HepG2 (cell line): Measurements from ENCODE around the gene ACOXL. TPM values are rescaled to one million over a fixed set of nuclear protein-coding genes. Genes with fewer than 3 reads are reported as not detected.
A peak's percentile ranks its signal among the peaks of the same experiment; 100 is the strongest.

Source experiments
- ATAC-seq: fragments of 200-7000 bp; cut with Tn5 transposase; 3 replicates; pipeline ENCODE4 v1.9.1; 2020; ENCODE audit warnings: mild to moderate bottlenecking, moderate library complexity
- BruUV-seq: library from RNA; stranded (reverse); fragments of 400-500 nt; replicated peaks from 2 replicates; lab custom pipeline; 2021; lab: Mats Ljungman, UMichigan
- CTCF ChIA-PET: fragments of 300-600 bp; formaldehyde crosslinking; extraction: SDS; loops from one replicate; lab custom pipeline; 2021; ENCODE audit warnings: low total read pairs, inconsistent platforms, low intra/inter-chr PET ratio; lab: Yijun Ruan, JAX
- POLR2A ChIA-PET: fragments of 350-600 bp; sonication (Branson Sonifier 250); formaldehyde crosslinking; loops from one replicate; lab custom pipeline; 2020; ENCODE audit warnings: antibody characterized with exemption, inconsistent platforms; lab: Yijun Ruan, JAX
- DNase-seq: peaks from one replicate; pipeline ENCODE4 v3.0.0-alpha.2; 2015; ENCODE audit warnings: low spot score
- FAIRE-seq: peaks from 3 replicates; lab custom pipeline; 2011; peaks lifted over from hg19 to GRCh38; lab: Jason Lieb, UNC
- H2AFZ ChIP-seq: one replicate; pipeline ENCODE4 v1.6.1; 2011; ENCODE audit warnings: low read length, inconsistent platforms
- H3K27ac ChIP-seq: fragments of 300-600 bp; 3 replicates; pipeline ENCODE4 v1.8.0; 2011; ENCODE audit warnings: mixed run types, mild to moderate bottlenecking, mixed read lengths, low read length, inconsistent platforms; ENCODE audit not compliant: insufficient read depth; ENCODE audit errors: extremely low read length
- H3K27me3 ChIP-seq, 2 experiments: fragments of 200-600 bp in 1 of 2; 2 replicates in 1 of 2; 3 replicates in 1 of 2; pipeline versions ENCODE4 v1.6.0 to v1.8.0; 2011; ENCODE audit warnings: low read length in 2 of 2, mild to moderate bottlenecking in 2 of 2, moderate library complexity in 2 of 2, inconsistent platforms in 1 of 2; ENCODE audit not compliant: insufficient read depth in 2 of 2, control insufficient read depth in 1 of 2
- H3K36me3 ChIP-seq, 2 experiments: fragments of 200-600 bp in 1 of 2; replicated peaks in 1 of 2; 2 replicates in 1 of 2; 3 replicates in 1 of 2; pipeline versions ENCODE4 v1.5.1 to v1.8.0; 2011; ENCODE audit warnings: low read length in 2 of 2, inconsistent platforms in 1 of 2; ENCODE audit not compliant: insufficient read depth in 2 of 2, control insufficient read depth in 1 of 2
- H3K4me1 ChIP-seq: 2 replicates; pipeline ENCODE4 v1.5.1; 2012; ENCODE audit warnings: low read length, inconsistent platforms; ENCODE audit not compliant: insufficient read depth
- H3K4me2 ChIP-seq: 2 replicates; pipeline ENCODE4 v1.6.0; 2011; ENCODE audit warnings: low read depth, low read length, inconsistent platforms
- H3K4me3 ChIP-seq, 3 experiments: fragments of 200-600 bp in 1 of 3; sonication (generic), shearing (Covaris generic) in 1 of 3; replicated peaks in 1 of 3; 2 replicates each; pipeline ENCODE4 v1.5.1; 2011 to 2016; ENCODE audit warnings: low read length in 3 of 3, inconsistent platforms in 2 of 3, low read depth in 2 of 3, mild to moderate bottlenecking in 2 of 3, control low read depth in 1 of 3, mixed read lengths in 1 of 3; ENCODE audit not compliant: insufficient read depth in 1 of 3
- H3K79me2 ChIP-seq: one replicate; pipeline ENCODE4 v1.6.1; 2011; ENCODE audit warnings: low read length, inconsistent platforms; ENCODE audit not compliant: insufficient read depth
- H3K9ac ChIP-seq: 2 replicates; pipeline ENCODE4 v1.6.0; 2011; ENCODE audit warnings: mild to moderate bottlenecking, low read depth, low read length, inconsistent platforms; ENCODE audit not compliant: insufficient read depth
- H3K9me3 ChIP-seq: 2 replicates; pipeline ENCODE4 v1.5.1; 2012; ENCODE audit warnings: mild to moderate bottlenecking, low read length
- H4K20me1 ChIP-seq: 2 replicates; pipeline ENCODE4 v1.6.0; 2011; ENCODE audit warnings: inconsistent platforms, mild to moderate bottlenecking, low read length, moderate library complexity; ENCODE audit not compliant: insufficient read depth
- DR1 ChIP-seq: sonication (generic); formaldehyde crosslinking; IDR thresholded peaks from 2 replicates; pipeline ENCODE4 v1.8.0; 2021; ENCODE audit warnings: mild to moderate bottlenecking, missing genetic modification reagents, inconsistent platforms
- FOXJ3 ChIP-seq: sonication (generic); formaldehyde crosslinking; IDR thresholded peaks from 2 replicates; pipeline ENCODE4 v1.4.0; 2020; ENCODE audit warnings: missing genetic modification reagents, mild to moderate bottlenecking, borderline replicate concordance
- GPBP1L1 ChIP-seq: sonication (generic); formaldehyde crosslinking; IDR thresholded peaks from 2 replicates; pipeline ENCODE4 v1.5.0; 2020; ENCODE audit warnings: mild to moderate bottlenecking, missing genetic modification reagents
- HNF4A ChIP-seq: sonication (generic); formaldehyde crosslinking; IDR thresholded peaks from 2 replicates; pipeline ENCODE4 v1.4.0; 2020; ENCODE audit warnings: missing genetic modification reagents
- JUN ChIP-seq: sonication (generic); formaldehyde crosslinking; IDR thresholded peaks from 2 replicates; pipeline ENCODE4 v1.4.0; 2020; ENCODE audit warnings: mild to moderate bottlenecking, missing genetic modification reagents
- NAIF1 ChIP-seq: sonication (generic); formaldehyde crosslinking; IDR thresholded peaks from 2 replicates; pipeline ENCODE4 v1.5.0; 2020; ENCODE audit warnings: mild to moderate bottlenecking, missing genetic modification reagents, borderline replicate concordance
- TEAD2 ChIP-seq: sonication (generic); formaldehyde crosslinking; IDR thresholded peaks from 2 replicates; pipeline ENCODE4 v1.9.0; 2021; ENCODE audit warnings: missing genetic modification reagents
- ZNF329 ChIP-seq: sonication (generic); formaldehyde crosslinking; IDR thresholded peaks from 2 replicates; pipeline ENCODE4 v1.9.0; 2021; ENCODE audit warnings: low read depth, mild to moderate bottlenecking, missing genetic modification reagents
- ZNF383 ChIP-seq: sonication (generic); formaldehyde crosslinking; IDR thresholded peaks from 2 replicates; pipeline ENCODE4 v1.4.0; 2020; ENCODE audit warnings: missing genetic modification reagents, mild to moderate bottlenecking, borderline replicate concordance
- ZNF564 ChIP-seq: sonication (generic); formaldehyde crosslinking; IDR thresholded peaks from 2 replicates; pipeline ENCODE4 v1.8.1; 2023; ENCODE audit warnings: mild to moderate bottlenecking, missing genetic modification reagents
- ZNF776 ChIP-seq: sonication (generic); formaldehyde crosslinking; IDR thresholded peaks from 2 replicates; pipeline ENCODE4 v1.4.0; 2020; ENCODE audit warnings: mild to moderate bottlenecking, missing genetic modification reagents
- ZNF777 ChIP-seq: sonication (generic); formaldehyde crosslinking; IDR thresholded peaks from 2 replicates; pipeline ENCODE4 v1.4.0; 2020; ENCODE audit warnings: missing genetic modification reagents
- WGBS: methylation state at CpG from one replicate; pipeline ENCODE4 v1.1.6; 2017; ENCODE audit warnings: low lambda C conversion rate; 5-methylcytosine and 5-hydroxymethylcytosine counted together
- in situ Hi-C: cut with HindIII; loops from 2 replicates; pipeline ENCODE4 v1.10.0; 2017; ENCODE audit warnings: low pct_unique_long_range_greater_than_20kb; ENCODE audit not compliant: extremely low pct_ligation_motif_present
- intact Hi-C: fragments of 100-400 bp; cut with micrococcal nuclease; formaldehyde crosslinking; loops from one replicate; pipeline ENCODE4 v1.10.0; 2022; ENCODE audit not compliant: unreplicated experiment
- polyA plus RNA-seq, 8 experiments: library from polyadenylated mRNA; depleted of rRNA in 3 of 8; stranded (reverse) in 7 of 8; unstranded in 1 of 8; fragments of >200 nt; fragmentation: Illumina TruSeq in 4 of 8; extraction: Trizol in 4 of 8; gene quantifications; 2 replicates each; pipeline versions ENCODE4 v1.2.1 to v1.2.3, GENCODE V29; 2011 to 2016; ENCODE audit warnings: low read depth in 4 of 8, missing spikeins in 1 of 8, mixed read lengths in 1 of 8; ENCODE audit not compliant: insufficient read depth in 1 of 8
- total RNA-seq, 5 experiments: library from RNA; depleted of rRNA; stranded (reverse); fragments of >200 nt; fragmentation: Illumina TruSeq; extraction: Trizol; gene quantifications; 2 replicates each; pipeline ENCODE4 v1.2.3, GENCODE V29; 2016; ENCODE audit warnings: low read depth in 1 of 5
- TF ChIP-seq, protein P1 (sequence below): sonication (generic); formaldehyde crosslinking; IDR thresholded peaks from 2 replicates; pipeline ENCODE4 v1.4.0; 2020; ENCODE audit warnings: missing genetic modification reagents
- TF ChIP-seq, protein P2 (sequence below): sonication (generic); formaldehyde crosslinking; IDR thresholded peaks from 2 replicates; pipeline ENCODE4 v1.5.0; 2020; ENCODE audit warnings: mild to moderate bottlenecking, missing genetic modification reagents, borderline replicate concordance
- TF ChIP-seq, protein P3 (sequence below): sonication (generic); formaldehyde crosslinking; conservative IDR thresholded peaks from 2 replicates; pipeline ENCODE4 v1.8.0; 2022; ENCODE audit warnings: mild to moderate bottlenecking, moderate library complexity, missing genetic modification reagents
- TF ChIP-seq, protein P4 (sequence below): sonication (generic); formaldehyde crosslinking; IDR thresholded peaks from 2 replicates; pipeline ENCODE4 v1.4.0; 2020; ENCODE audit warnings: missing genetic modification reagents

ACOXL gene
- total and polyA plus RNA-seq, 2 of the 13 experiments (the other 11 are each of a cell fraction or from before 2014, with no cell fraction given) = not detected

DNA sequence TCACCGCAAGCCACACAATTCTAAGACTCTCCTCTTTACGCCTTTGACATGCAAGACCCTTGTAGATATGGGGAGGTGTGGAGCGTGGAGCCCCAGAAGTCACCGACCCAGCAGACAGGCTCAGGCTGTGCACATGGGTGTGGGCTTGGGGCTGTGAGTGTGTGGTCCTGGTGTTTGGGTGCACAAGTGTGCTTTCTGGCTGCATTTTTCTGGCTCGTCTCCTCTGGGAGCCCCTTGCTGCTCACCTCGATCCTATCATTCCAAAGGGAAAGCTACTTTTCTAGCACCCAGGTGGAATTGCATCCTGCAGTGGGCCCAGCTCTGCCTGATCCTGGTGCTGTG, 143.0 kb downstream of the ACOXL start:
- H3K4me1 ChIP-seq = no peaks in the 10 kb centered on the region
- no peak for DNase-seq
- no TSS peak for BruUV-seq
- peaks cover 0 to 23% of the 10 kb centered on the region in 2 experiments; a peak in 3 of 5 replicates for H3K27me3 ChIP-seq
- no peak overlapping the region for H3K4me3 ChIP-seq
- WGBS = 47% methylated on average over 6 of the region's 6 CpGs
- in situ Hi-C loops (no loop called here), intact Hi-C loops (loop anchor here (5.0 kb wide), 1 partner anchor 1663 kb away; no protein-coding TSS in a partner anchor)
- no peaks in the 10 kb centered on the region for H3K79me2 ChIP-seq
- ChIA-PET CTCF (no interaction called here), POLR2A (no interaction called here)
- H3K27ac ChIP-seq = no peak overlapping the region
- H2AFZ ChIP-seq = no peak overlapping the region
- no peak for FAIRE-seq
- no peak overlapping the region for H3K4me2 ChIP-seq
- no peaks in the 10 kb centered on the region for H4K20me1 ChIP-seq
- no peaks in the 10 kb centered on the region for H3K9me3 ChIP-seq
- peak; percentile 19; the same call in 1 of the 3 replicates for ATAC-seq
- no peak overlapping the region for H3K9ac ChIP-seq
- H3K36me3 ChIP-seq = no peaks in the 10 kb centered on the region
- no peak for TF ChIP-seq DR1 (CRISPR knock-in tag)
- TF ChIP-seq, protein P1, sequence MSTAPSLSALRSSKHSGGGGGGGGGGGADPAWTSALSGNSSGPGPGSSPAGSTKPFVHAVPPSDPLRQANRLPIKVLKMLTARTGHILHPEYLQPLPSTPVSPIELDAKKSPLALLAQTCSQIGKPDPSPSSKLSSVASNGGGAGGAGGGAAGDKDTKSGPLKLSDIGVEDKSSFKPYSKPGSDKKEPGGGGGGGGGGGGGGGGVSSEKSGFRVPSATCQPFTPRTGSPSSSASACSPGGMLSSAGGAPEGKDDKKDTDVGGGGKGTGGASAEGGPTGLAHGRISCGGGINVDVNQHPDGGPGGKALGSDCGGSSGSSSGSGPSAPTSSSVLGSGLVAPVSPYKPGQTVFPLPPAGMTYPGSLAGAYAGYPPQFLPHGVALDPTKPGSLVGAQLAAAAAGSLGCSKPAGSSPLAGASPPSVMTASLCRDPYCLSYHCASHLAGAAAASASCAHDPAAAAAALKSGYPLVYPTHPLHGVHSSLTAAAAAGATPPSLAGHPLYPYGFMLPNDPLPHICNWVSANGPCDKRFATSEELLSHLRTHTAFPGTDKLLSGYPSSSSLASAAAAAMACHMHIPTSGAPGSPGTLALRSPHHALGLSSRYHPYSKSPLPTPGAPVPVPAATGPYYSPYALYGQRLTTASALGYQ (CRISPR knock-in tag) = no peak
- TF ChIP-seq FOXJ3 = no peak
- TF ChIP-seq NAIF1 (CRISPR knock-in tag) = no peak
- TF ChIP-seq JUN = no peak
- TF ChIP-seq, protein P2, sequence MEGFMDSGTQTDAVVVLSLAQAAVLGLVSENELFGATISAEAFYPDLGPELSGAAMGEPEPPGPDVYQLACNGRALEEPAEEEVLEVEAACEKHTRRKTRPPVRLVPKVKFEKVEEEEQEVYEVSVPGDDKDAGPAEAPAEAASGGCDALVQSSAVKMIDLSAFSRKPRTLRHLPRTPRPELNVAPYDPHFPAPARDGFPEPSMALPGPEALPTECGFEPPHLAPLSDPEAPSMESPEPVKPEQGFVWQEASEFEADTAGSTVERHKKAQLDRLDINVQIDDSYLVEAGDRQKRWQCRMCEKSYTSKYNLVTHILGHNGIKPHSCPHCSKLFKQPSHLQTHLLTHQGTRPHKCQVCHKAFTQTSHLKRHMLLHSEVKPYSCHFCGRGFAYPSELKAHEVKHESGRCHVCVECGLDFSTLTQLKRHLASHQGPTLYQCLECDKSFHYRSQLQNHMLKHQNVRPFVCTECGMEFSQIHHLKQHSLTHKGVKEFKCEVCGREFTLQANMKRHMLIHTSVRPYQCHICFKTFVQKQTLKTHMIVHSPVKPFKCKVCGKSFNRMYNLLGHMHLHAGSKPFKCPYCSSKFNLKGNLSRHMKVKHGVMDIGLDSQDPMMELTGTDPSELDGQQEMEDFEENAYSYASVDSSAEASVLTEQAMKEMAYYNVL = no peak
- TF ChIP-seq, protein P3, sequence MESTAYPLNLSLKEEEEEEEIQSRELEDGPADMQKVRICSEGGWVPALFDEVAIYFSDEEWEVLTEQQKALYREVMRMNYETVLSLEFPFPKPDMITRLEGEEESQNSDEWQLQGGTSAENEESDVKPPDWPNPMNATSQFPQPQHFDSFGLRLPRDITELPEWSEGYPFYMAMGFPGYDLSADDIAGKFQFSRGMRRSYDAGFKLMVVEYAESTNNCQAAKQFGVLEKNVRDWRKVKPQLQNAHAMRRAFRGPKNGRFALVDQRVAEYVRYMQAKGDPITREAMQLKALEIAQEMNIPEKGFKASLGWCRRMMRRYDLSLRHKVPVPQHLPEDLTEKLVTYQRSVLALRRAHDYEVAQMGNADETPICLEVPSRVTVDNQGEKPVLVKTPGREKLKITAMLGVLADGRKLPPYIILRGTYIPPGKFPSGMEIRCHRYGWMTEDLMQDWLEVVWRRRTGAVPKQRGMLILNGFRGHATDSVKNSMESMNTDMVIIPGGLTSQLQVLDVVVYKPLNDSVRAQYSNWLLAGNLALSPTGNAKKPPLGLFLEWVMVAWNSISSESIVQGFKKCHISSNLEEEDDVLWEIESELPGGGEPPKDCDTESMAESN = no peak
- no peak for TF ChIP-seq HNF4A (CRISPR knock-in tag)
- no peak for TF ChIP-seq ZNF329
- TF ChIP-seq ZNF383 (CRISPR knock-in tag) = no peak
- TF ChIP-seq GPBP1L1 (CRISPR knock-in tag) = no peak
- TF ChIP-seq, protein P4, sequence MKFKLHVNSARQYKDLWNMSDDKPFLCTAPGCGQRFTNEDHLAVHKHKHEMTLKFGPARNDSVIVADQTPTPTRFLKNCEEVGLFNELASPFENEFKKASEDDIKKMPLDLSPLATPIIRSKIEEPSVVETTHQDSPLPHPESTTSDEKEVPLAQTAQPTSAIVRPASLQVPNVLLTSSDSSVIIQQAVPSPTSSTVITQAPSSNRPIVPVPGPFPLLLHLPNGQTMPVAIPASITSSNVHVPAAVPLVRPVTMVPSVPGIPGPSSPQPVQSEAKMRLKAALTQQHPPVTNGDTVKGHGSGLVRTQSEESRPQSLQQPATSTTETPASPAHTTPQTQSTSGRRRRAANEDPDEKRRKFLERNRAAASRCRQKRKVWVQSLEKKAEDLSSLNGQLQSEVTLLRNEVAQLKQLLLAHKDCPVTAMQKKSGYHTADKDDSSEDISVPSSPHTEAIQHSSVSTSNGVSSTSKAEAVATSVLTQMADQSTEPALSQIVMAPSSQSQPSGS (CRISPR knock-in tag) = no peak
- TF ChIP-seq ZNF776 (CRISPR knock-in tag) = no peak
- no peak for TF ChIP-seq TEAD2 (CRISPR knock-in tag)
- TF ChIP-seq ZNF564 (CRISPR knock-in tag) = no peak
- no peak for TF ChIP-seq ZNF777 (CRISPR knock-in tag)
